Measurements from ENCODE around the gene C1QTNF5.

DNA sequence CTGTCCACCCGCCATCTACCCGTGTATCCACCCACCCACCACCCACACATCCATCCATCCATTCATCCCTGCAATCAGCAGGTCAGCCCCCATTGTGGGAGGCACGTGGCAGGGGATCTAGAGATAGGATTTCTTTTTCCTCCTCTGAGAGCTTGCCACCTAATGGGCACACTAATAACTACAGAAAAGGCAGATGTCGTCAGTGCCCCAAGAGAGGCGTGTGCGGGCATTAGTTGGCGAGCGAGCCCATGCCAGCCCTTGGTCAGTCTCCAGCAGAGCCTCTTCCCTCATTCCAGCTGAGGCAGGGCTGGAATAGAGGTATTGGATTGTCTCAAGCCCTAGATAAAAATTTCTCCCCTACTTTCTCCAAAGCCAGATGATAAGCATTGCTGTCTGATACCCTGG lies 31.1 kb upstream of the C1QTNF5 start:
- TF ChIP-seq RAD21 (IDR thresholded peaks at IDR 0.05; ENCODE audit: low read depth): peak; percentile 41
- peak; percentile 84 for TF ChIP-seq EGR1 (IDR thresholded peaks at IDR 0.05)
- TF ChIP-seq YY1 (IDR thresholded peaks at IDR 0.05; ENCODE audit: low read depth): no peak
- TF ChIP-seq TCF12 (IDR thresholded peaks at IDR 0.05; ENCODE audit: low read depth): no peak
- TF ChIP-seq, protein P1, sequence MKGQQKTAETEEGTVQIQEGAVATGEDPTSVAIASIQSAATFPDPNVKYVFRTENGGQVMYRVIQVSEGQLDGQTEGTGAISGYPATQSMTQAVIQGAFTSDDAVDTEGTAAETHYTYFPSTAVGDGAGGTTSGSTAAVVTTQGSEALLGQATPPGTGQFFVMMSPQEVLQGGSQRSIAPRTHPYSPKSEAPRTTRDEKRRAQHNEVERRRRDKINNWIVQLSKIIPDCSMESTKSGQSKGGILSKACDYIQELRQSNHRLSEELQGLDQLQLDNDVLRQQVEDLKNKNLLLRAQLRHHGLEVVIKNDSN (IDR thresholded peaks at IDR 0.05): peak; percentile 67
- TF ChIP-seq TEAD4 (IDR thresholded peaks at IDR 0.05): peak; percentile 30; the same call in 1 of the 2 replicates
- no peak for TF ChIP-seq EP300 (IDR thresholded peaks at IDR 0.05; ENCODE audit: borderline replicate concordance)
- no peak for TF ChIP-seq TAF1 (IDR thresholded peaks at IDR 0.05; ENCODE audit: low read depth)
- 0 out of 2 replicates have a peak, but pooled peaks have one; percentile 24 for TF ChIP-seq NFIC (IDR thresholded peaks at IDR 0.05)

Measured in Ishikawa (cell line).